B cell (primary cell): Measurements from ENCODE around the gene TXK.

Source experiments
- CTCF ChIP-seq: fragments of 200-600 bp; IDR thresholded peaks from one replicate; pipeline ENCODE4 v1.8.0; 2022; ENCODE audit warnings: antibody characterized with exemption, mild to moderate bottlenecking
- EZH2 ChIP-seq: IDR thresholded peaks from 2 replicates; pipeline ENCODE4 v1.6.1; 2012; ENCODE audit warnings: borderline replicate concordance, low read depth, mild to moderate bottlenecking, moderate library complexity, low read length; ENCODE audit not compliant: insufficient read depth, poor library complexity, severe bottlenecking

- TF ChIP-seq CTCF (no peak), EZH2 (no peak)
Measured at GRCh38 chr4:48024522-48024921, 109.5 kb downstream of the TXK start.
